Panc1 (cell line): ENCODE measurements around the gene FZR1. TPM values are rescaled to one million over a fixed set of nuclear protein-coding genes. Genes with fewer than 3 reads are reported as not detected.

Source experiments
- ATAC-seq: fragments of 200-7000 bp; cut with Tn5 transposase; 2 replicates; pipeline ENCODE4 v1.9.1; 2020; ENCODE audit warnings: mild to moderate bottlenecking, moderate library complexity
- BruUV-seq: library from RNA; stranded (reverse); fragments of 400-500 nt; replicated peaks from 2 replicates; lab custom pipeline; 2021; lab: Mats Ljungman, UMichigan
- CTCF ChIA-PET: fragments of 300-600 bp; sonication (Branson Sonifier 250); formaldehyde crosslinking; loops from one replicate; lab custom pipeline; 2022; ENCODE audit warnings: antibody characterized with exemption; lab: Charles Lee
- POLR2A ChIA-PET: fragments of 300-600 bp; sonication (Branson Sonifier 250); formaldehyde crosslinking; loops from one replicate; lab custom pipeline; 2022; ENCODE audit warnings: antibody characterized with exemption; lab: Charles Lee
- DNase-seq: peaks from one replicate; pipeline ENCODE4 v3.0.0-alpha.2; 2010; ENCODE audit warnings: low read depth, low spot score
- H3K27ac ChIP-seq: 2 replicates; pipeline ENCODE4 v1.5.1; 2011; ENCODE audit warnings: mild to moderate bottlenecking, low read length, inconsistent platforms
- H3K27me3 ChIP-seq: fragments of 200-500 bp; sonication (Bioruptor generic); 2 replicates; pipeline ENCODE4 v1.6.0; 2014; ENCODE audit warnings: low read length, inconsistent platforms; ENCODE audit not compliant: control insufficient read depth, insufficient read depth
- H3K36me3 ChIP-seq: fragments of 200-500 bp; sonication (Bioruptor generic); 2 replicates; pipeline ENCODE4 v1.5.1; 2014; ENCODE audit warnings: inconsistent platforms, mild to moderate bottlenecking, low read length, moderate library complexity; ENCODE audit not compliant: control insufficient read depth, insufficient read depth
- H3K4me1 ChIP-seq: 2 replicates; pipeline ENCODE4 v1.5.1; 2011; ENCODE audit warnings: inconsistent platforms, mild to moderate bottlenecking, low read length, moderate library complexity; ENCODE audit not compliant: control insufficient read depth, insufficient read depth
- H3K4me3 ChIP-seq, 2 experiments: 2 replicates each; pipeline ENCODE4 v1.5.1; 2011 to 2012; ENCODE audit warnings: low read depth in 2 of 2, low read length in 2 of 2, mild to moderate bottlenecking in 2 of 2, inconsistent platforms in 1 of 2, moderate library complexity in 1 of 2
- H3K9me3 ChIP-seq: fragments of 200-500 bp; sonication (Bioruptor generic); 2 replicates; pipeline ENCODE4 v1.5.1; 2014; ENCODE audit warnings: low read depth, mild to moderate bottlenecking, inconsistent platforms, low read length, moderate library complexity; ENCODE audit not compliant: control insufficient read depth, insufficient read depth
- CTCF ChIP-seq: fragments of 450-650 bp; IDR thresholded peaks from 2 replicates; pipeline ENCODE4 v1.5.1; 2017; ENCODE audit warnings: mild to moderate bottlenecking
- POLR2AphosphoS5 ChIP-seq: IDR thresholded peaks from 2 replicates; pipeline ENCODE4 v1.6.1; 2012; ENCODE audit warnings: mild to moderate bottlenecking, low read depth, low read length, moderate library complexity
- REST ChIP-seq, 2 experiments: IDR thresholded peaks; 2 replicates each; pipeline ENCODE4 v1.6.1; 2011 to 2012; ENCODE audit warnings: low read depth in 2 of 2, control low read depth in 1 of 2, low read length in 1 of 2, mild to moderate bottlenecking in 1 of 2, moderate library complexity in 1 of 2; ENCODE audit not compliant: insufficient read depth in 1 of 2
- SIN3A ChIP-seq: IDR thresholded peaks from 2 replicates; pipeline ENCODE4 v1.6.1; 2012; ENCODE audit warnings: low read depth, mild to moderate bottlenecking, low read length, moderate library complexity, borderline replicate concordance; ENCODE audit not compliant: insufficient read depth
- TCF7L2 ChIP-seq: IDR thresholded peaks from 2 replicates; pipeline ENCODE4 v1.6.1; 2011; ENCODE audit warnings: mild to moderate bottlenecking, low read depth, low read length, inconsistent platforms
- in situ Hi-C: cut with HindIII; loops from 2 replicates; pipeline ENCODE4 v1.10.0; 2016; ENCODE audit warnings: low sequenced_read_pairs, low pct_unique_long_range_greater_than_20kb
- intact Hi-C: fragments of 100-400 bp; cut with micrococcal nuclease; formaldehyde crosslinking; loops from one replicate; pipeline ENCODE4 v1.10.0; 2022; ENCODE audit not compliant: unreplicated experiment
- total RNA-seq: library from RNA; stranded (reverse); gene quantifications from one replicate; pipeline ENCODE4 v1.2.1, GENCODE V29; 2021; ENCODE audit not compliant: unreplicated experiment

The FZR1 gene
- total RNA-seq, 1 experiment from 2014 or later, result 48.7 TPM

- Histone ChIP-seq H3K36me3 (no peaks in the 10 kb centered on the region; the same call in 1 of the 2 replicates), H3K27me3 (no peaks in the 10 kb centered on the region), H3K9me3 (no peaks in the 10 kb centered on the region), H3K4me1 (peaks cover 11% of the 10 kb centered on the region), H3K27ac (no peak overlapping the region), H3K4me3 (no peak overlapping the region)
- no peak for TF ChIP-seq TCF7L2
- no peak for TF ChIP-seq REST (IDR thresholded peaks at IDR 0.05; ENCODE audit: insufficient read depth in 1 of 2, low read depth in 2 of 2, low read length in 1 of 2)
- no peak for TF ChIP-seq SIN3A
- TF ChIP-seq CTCF, result no peak
- no peak for TF ChIP-seq POLR2AphosphoS5
- CTCF ChIA-PET, result no interaction called here
- ATAC-seq (no peak), DNase-seq (no peak)
- in situ Hi-C loops (no loop called here), intact Hi-C loops (no loop called here)
- POLR2A ChIA-PET, result interaction anchor here (0.5 kb wide), 1 partner anchor 15 kb away, joined by 7 read pairs; no protein-coding TSS in a partner anchor
- TSS peak; percentile 92 for BruUV-seq
Observed at GRCh38 chr19:3554254-3555083, 48.4 kb downstream of the FZR1 start.

GRCh38 chr19:3555653-3556422 is 49.7 kb downstream of the FZR1 start:
- in situ Hi-C loops (no loop called here), intact Hi-C loops (no loop called here)
- POLR2A ChIA-PET, result no interaction called here

More at GRCh38 chr19:3555653-3556422, 49.7 kb downstream of the FZR1 start:
- Histone ChIP-seq H3K9me3 (no peaks in the 10 kb centered on the region), H3K27me3 (no peaks in the 10 kb centered on the region), H3K4me3 (peak overlapping the region; percentile 62 to 63), H3K36me3 (no peaks in the 10 kb centered on the region; the same call in 1 of the 2 replicates), H3K4me1 (peaks cover 11% of the 10 kb centered on the region), H3K27ac (peak overlapping the region; percentile 65)
- no TSS peak for BruUV-seq
- CTCF ChIA-PET, result interaction anchor here (0.6 kb wide), 1 partner anchor 166 kb away, joined by 3 read pairs; no protein-coding TSS in a partner anchor
- ATAC-seq, result no peak
- no peak for DNase-seq
- TF ChIP-seq SIN3A (no peak), TCF7L2 (no peak), REST (IDR thresholded peaks at IDR 0.05; ENCODE audit: insufficient read depth in 1 of 2, low read depth in 2 of 2, low read length in 1 of 2) (no peak), CTCF (no peak), POLR2AphosphoS5 (no peak)
